HG02870 (cell line): Measurements from ENCODE around the gene ZNF280A.
A peak's percentile ranks its signal among the peaks of the same experiment; 100 is the strongest.
"Not testable (repeated sequence)": the region's sequence is repeated elsewhere in the genome, so short reads cannot be mapped to it uniquely, and the experiment has no call there.

Source experiments
- ATAC-seq: cut with Tn5 transposase; IDR thresholded peaks from one replicate; pipeline ENCODE4 v1.9.1; 2021; ENCODE audit warnings: mild to moderate bottlenecking, moderate library complexity; ENCODE audit not compliant: unreplicated experiment

Gene ZNF280A

DNA sequence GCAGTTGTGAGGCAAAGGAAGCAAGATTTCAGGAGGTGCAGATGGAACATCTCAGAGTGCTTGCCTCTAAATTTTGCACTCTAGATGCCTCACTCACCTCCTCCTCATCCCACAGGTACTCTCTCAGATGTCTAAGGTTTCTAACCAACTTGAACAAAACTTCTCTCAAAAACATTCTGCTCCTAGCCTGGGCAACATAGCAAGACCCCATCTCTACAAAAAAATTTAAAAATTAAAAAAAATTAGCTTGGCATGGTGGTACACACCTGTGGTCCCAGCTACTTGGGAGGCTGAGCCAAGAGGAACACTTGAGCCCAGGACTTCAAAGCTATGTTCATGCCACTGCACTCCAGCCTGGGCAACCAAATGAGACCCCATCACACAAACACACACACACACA lies 4.2 kb downstream of the ZNF280A start:
- ATAC-seq = no peak

- not testable (repeated sequence) for ATAC-seq
Observed at GRCh38 chr22:22514431-22514830, 5.6 kb downstream of the ZNF280A start.

GRCh38 chr22:22513619-22514018 lies 6.5 kb downstream of the ZNF280A start:
- ATAC-seq = no peak

DNA sequence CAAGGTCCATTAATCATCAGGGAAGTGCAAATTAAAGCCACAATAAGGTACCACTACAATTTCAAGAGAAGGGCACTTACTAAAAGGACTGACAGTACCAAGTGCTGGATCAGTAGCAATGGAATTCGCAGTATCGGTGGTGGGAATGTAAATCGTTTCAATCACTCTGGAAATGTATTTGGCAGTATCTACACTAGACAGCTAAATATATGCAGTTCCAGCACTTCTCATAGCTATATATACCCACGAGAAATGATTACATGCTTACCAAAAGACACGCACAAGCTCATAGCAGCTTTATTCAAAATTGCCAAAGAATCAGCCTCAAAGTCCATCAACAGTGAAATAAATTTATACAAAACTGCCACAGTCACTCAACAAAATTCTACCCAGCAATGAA lies 7.1 kb downstream of the ZNF280A start:
- no peak for ATAC-seq

DNA sequence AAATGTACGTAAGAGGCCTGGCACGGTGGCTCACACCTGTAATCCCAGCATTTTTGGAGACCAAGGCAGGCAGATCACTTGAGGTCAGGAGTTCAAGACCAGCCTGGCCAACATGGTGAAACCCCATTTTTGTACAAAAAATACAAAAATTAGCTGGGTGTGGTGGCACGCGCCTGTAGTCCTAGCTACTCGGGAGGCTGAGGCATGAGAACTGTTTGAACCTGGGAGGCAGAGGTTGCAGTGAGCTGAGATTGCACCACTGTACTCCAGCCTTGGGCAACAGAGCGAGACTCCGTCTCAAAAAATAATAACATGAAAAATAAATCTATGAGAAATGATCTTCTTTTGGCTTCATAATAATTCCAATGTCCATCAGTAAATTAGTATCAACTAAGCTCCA lies 9.2 kb downstream of the ZNF280A start:
- ATAC-seq = not testable (repeated sequence)

DNA sequence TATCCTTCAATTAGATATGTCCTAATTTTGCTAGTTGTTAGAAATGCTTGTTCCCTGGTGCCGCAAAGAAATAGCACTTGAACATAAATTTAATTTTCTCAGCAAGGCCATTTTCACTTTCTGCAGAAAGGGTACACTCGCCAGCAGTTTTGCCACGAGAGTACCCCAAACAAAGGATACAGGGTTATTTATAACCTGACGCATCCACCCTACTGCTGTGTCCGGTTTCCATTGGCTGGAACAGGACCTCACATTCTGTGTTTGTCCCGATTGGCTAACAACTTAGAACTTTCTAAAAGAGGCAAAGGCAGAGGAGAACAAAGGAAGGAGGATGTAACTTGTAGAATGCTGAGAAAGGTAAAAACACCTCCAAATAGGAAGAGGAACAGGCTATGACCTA lies 10.2 kb downstream of the ZNF280A start:
- ATAC-seq = not testable (repeated sequence)

GRCh38 chr22:22508274-22509176 lies 11.5 kb downstream of the ZNF280A start, which contains the start of gene ZNF280B:
ZNF280B (minus strand) TSS chr22:22508742; CDS start chr22:22489398, 19,344 bp downstream.
- peak; percentile 62 for ATAC-seq

GRCh38 chr22:22507743-22508273 lies 12.3 kb downstream of the ZNF280A start:
- ATAC-seq = no peak

DNA sequence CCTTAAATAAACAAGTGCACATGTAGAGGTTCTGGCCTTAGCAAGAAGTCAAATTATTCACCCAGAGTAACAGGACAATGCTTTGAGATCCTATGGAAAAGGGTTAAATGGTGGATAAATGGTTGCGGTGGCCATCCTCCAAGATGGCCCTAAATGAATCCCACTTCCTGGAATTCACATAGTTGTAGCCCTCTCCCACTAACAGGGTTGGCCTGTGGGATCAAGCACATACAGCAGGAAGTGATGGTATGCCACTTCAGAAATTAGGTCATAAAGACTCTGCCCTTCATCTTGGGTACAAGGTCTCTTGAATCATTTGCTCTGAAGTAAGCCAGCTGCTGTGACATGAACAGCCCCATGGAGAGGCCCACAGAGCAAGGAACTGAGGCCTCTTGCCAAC lies 13.3 kb downstream of the ZNF280A start:
- no peak for ATAC-seq

DNA sequence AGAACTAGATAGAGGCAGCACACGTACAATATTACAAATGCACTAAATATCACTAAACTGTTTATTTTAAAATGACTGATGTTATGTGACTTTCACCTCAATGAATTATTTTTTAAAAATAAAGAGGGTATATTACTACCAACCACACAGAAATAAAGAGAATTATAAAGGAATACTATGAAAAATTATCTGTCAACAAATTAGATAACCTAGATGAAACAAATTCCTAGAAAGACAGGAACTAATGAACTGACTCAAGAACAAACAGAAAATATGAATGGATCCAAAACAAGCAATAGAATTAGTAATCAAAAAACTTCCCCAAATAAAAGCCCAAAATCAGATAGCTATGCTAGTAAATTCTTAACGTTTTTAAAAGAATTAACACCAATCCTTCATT lies 21.8 kb downstream of the ZNF280A start:
- no peak for ATAC-seq

- ATAC-seq = not testable (repeated sequence)
Observed at GRCh38 chr22:22491589-22491988, 28.5 kb downstream of the ZNF280A start.

- ATAC-seq = no peak
Observed at GRCh38 chr22:22488736-22489135, 31.3 kb downstream of the ZNF280A start.

GRCh38 chr22:22487869-22488597 lies 32.0 kb downstream of the ZNF280A start:
- no peak for ATAC-seq

DNA sequence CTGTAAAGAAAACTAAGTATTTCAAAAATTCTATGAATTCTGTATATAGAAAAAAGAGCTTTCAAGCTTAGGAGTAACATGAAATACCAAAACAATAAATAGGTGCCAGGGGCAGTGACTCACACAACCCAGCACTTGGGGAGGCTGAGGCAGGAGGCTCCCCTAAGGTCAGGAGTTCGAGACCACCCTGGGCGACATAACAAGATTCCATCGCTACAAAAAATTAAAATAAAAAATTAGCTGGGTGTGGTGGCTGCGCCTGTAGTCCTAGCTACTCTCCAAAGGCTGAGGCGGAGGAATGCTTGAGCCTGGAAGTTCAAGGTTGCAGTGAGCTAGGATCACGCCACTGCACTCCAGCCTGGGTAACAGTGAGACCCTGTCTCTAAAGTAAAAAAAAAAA lies 33.0 kb downstream of the ZNF280A start:
- no peak for ATAC-seq

DNA sequence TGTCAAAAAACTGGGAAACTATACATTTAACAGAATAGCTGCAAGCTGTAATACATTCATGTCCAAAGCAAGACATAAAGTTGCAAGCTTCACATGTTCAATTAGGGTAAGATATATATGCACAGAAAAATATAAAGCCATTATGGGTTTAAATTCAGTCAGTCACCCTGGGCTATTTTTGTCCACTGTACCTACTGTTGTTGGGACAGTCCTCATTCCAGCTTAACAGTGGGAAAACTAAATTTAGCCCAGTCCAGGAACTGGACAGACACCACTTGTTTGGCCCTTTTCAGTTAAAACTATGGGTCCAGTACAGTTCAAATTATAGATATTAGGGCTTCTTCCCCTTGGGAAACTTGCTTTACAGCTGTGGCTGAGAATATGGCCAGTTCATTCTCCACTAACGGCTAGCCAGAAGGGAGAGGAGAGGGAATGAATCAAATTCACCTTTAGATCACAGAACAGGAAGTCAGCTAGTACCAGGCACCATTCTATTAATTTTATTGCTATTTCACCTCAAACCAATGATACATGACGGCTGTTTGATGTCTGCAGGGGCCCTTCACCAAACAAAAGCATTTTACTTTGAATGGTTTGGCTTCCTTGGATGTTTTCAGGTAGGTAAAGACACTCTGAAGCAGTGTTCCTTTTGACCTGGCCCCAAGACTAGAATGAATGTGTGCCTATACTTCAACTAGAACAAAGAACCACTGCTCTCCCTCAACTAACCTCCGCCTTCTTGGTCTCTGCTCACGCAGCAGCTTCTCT lies 33.8 kb downstream of the ZNF280A start:
- ATAC-seq = no peak

DNA sequence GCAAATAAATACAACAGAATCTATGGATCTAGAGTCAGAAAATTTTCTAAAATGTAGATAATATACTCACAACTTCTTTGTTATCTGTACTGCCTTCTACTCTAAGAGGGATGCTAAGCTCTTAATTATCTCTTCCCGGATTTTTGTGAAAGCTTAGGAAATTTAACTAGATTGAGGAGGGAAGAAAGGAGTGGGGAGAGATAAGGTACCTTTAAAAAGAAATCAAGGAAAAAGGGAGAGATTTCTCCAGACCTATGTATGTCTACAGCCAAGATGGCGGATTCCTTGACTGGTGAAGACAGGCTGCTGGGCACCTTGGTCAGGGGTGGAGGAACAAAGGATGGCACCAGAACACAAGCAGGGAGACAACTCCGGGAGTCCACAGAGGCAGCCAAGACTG lies 34.5 kb downstream of the ZNF280A start:
- ATAC-seq = no peak

- no peak for ATAC-seq
Observed at GRCh38 chr22:22484023-22484422, 36.0 kb downstream of the ZNF280A start.

GRCh38 chr22:22480940-22481339 lies 39.1 kb downstream of the ZNF280A start:
- ATAC-seq = no peak

DNA sequence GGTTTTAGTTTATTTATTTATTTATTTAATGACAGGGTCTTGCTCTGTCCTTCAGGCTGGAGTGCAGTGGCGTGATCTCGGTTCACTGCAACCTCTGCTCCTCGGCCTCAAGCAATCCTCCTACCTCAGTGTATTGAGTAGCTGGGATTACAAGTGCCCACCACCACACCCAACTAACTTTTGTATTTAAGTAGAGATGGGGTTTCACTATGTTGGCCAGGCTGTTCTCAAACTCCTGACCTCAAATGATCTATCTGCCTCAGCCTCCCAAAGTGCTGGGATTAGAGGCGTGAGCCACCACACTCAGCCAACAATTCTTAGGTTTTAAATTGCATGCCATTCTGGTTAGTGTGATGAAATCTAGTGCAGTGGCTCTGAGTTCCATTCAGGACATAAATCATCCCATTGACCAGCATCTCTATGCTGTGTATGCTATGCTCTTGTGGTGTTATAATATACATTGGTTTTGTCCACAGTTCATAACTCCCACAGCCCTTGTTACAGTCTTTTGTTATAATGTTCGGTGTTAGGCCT lies 40.0 kb downstream of the ZNF280A start:
- ATAC-seq = no peak

GRCh38 chr22:22479116-22479515 lies 41.0 kb downstream of the ZNF280A start:
- no peak for ATAC-seq

DNA sequence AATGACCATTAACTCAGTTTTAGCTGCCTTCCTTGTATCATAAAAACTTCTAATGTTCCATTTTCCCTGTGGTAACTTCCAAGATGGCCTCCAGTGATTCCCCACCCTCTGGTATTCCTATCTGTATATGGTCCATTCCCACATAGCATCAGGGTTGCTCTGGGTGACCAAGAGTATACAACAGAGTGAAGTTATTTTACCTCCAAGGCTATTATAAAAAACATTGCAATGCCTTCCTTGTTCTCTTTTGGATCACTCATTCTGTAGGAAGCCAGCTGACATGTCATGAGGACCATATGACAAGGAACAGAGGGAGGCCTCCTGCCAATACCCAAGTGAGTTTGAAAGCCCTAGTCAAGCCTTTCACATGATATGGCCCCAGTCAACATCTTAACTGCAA lies 41.6 kb downstream of the ZNF280A start:
- no peak for ATAC-seq
